ENCODE results near the gene SPIRE1.

DNA sequence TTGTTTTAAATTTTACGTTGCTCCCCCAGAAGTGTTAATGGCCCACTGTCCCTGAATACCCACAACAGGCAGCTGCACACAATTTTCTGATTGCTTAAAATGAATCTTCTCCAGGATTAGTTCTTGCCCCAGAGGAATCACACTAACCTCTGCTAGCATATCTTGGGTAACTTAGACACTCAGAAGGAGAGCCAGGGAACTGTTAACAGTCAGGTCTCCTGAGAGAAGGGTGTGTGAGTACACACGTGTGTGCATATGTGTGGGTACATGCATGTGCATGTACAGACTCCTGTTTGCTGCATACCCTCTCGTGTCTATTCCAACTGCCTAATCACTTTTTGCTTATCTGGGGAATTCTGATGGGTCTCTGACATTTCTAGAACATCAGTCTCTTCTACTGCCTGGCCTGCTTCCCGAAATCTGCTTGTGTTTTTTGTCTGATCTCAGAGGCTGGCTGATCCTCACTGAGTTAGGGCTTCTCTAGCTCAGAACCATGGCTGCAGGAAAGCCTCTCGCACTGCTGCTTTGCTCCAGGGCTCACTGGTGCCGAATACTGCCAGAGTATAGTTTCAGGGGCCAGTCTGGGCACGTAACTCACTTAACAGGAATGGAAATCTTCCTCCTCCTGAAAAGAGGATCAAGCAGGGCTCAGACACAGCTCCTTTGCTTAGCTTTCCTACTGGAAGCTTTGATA lies 187.4 kb downstream of the SPIRE1 start:
- TF ChIP-seq POLR2A (IDR thresholded peaks at IDR 0.05) (no peak), CTCF (IDR thresholded peaks at IDR 0.05) (no peak), POLR2AphosphoS5 (IDR thresholded peaks at IDR 0.05) (no peak)

Data from stomach (tissue), 4 donors.